GM04504 (cell line): ENCODE data around the gene PPFIBP2.
"Not testable (repeated sequence)": the region's sequence is repeated elsewhere in the genome, so short reads cannot be mapped to it uniquely, and the experiment has no call there.

Experiments used
- DNase-seq: peaks from one replicate; pipeline ENCODE4 v3.0.0-alpha.2; 2012; ENCODE audit warnings: low read depth

The PPFIBP2 gene

GRCh38 chr11:7636350-7636749 lies 122.6 kb downstream of the PPFIBP2 start:
- no peak for DNase-seq

- peak; percentile 51 for DNase-seq
Measured at GRCh38 chr11:7637447-7638157, 123.8 kb downstream of the PPFIBP2 start.

- DNase-seq: no peak
Measured at GRCh38 chr11:7638710-7639642, 125.2 kb downstream of the PPFIBP2 start.

- DNase-seq: no peak
Measured at GRCh38 chr11:7639643-7640025, 125.8 kb downstream of the PPFIBP2 start.

- no peak for DNase-seq
Measured at GRCh38 chr11:7640816-7641215, 127.0 kb downstream of the PPFIBP2 start.

- no peak for DNase-seq
Measured at GRCh38 chr11:7642747-7643146, 128.9 kb downstream of the PPFIBP2 start.

- no peak for DNase-seq
Measured at GRCh38 chr11:7643314-7643713, 129.5 kb downstream of the PPFIBP2 start.

- DNase-seq: no peak
Measured at GRCh38 chr11:7645206-7645605, 131.4 kb downstream of the PPFIBP2 start.

GRCh38 chr11:7646866-7647265 lies 133.1 kb downstream of the PPFIBP2 start:
- no peak for DNase-seq

- no peak for DNase-seq
Measured at GRCh38 chr11:7648264-7648663, 134.5 kb downstream of the PPFIBP2 start.

- peak; percentile 17 for DNase-seq
Measured at GRCh38 chr11:7651140-7651551, 137.3 kb downstream of the PPFIBP2 start.

- DNase-seq: no peak
Measured at GRCh38 chr11:7651700-7652099, 137.9 kb downstream of the PPFIBP2 start.

GRCh38 chr11:7654195-7654705 lies 140.5 kb downstream of the PPFIBP2 start:
- no peak for DNase-seq

- no peak for DNase-seq
Measured at GRCh38 chr11:7655253-7656217, 141.7 kb downstream of the PPFIBP2 start.

- no peak for DNase-seq
Measured at GRCh38 chr11:7656704-7657103, 142.9 kb downstream of the PPFIBP2 start.

GRCh38 chr11:7657306-7658025 lies 143.7 kb downstream of the PPFIBP2 start:
- peak; percentile 57 for DNase-seq

- DNase-seq: not testable (repeated sequence)
Measured at GRCh38 chr11:7663531-7663930, 149.7 kb downstream of the PPFIBP2 start.

- no peak for DNase-seq
Measured at GRCh38 chr11:7664867-7665266, 151.1 kb downstream of the PPFIBP2 start.

GRCh38 chr11:7665473-7666291 lies 151.9 kb downstream of the PPFIBP2 start:
- peak; percentile 42 for DNase-seq

- DNase-seq: no peak
Measured at GRCh38 chr11:7666292-7666866, 152.6 kb downstream of the PPFIBP2 start.
